Epithelial cell of umbilical artery (primary cell): ENCODE data around the gene SIRT4. TPM values are rescaled to one million over a fixed set of nuclear protein-coding genes. Genes with fewer than 3 reads are reported as not detected.

Experiments
- total RNA-seq: library from RNA; depleted of rRNA; stranded (reverse); fragments of >200 nt; gene quantifications from 2 replicates; pipeline ENCODE4 v1.2.3, GENCODE V29; 2014

Gene SIRT4
- 1.3 and 2.6 TPM in 2 replicates for total RNA-seq

GRCh38 chr12:120301962-120302815 lies at the start of gene SIRT4:
Gene SIRT4 (plus strand): TSS chr12:120302321. CDS start chr12:120303562, 1,241 bp downstream.

GRCh38 chr12:120265473-120266179 lies 36.5 kb upstream of the SIRT4 start, which contains the start of gene PXN:
Gene PXN (minus strand): TSS chr12:120265730. CDS start chr12:120265629, 101 bp downstream.

GRCh38 chr12:120292661-120293531 lies 9.2 kb upstream of the SIRT4 start, which contains the start of gene RNU4-1:
Gene RNU4-1 (minus strand): TSS chr12:120293237.

GRCh38 chr12:120327593-120327992 lies 25.5 kb downstream of the SIRT4 start, which contains the start of gene PLA2G1B:
Gene PLA2G1B (minus strand): TSS chr12:120327779. CDS start chr12:120327753, 26 bp downstream.

Other genes starting within 250 kb of the SIRT4 start
- gene RAB35, start 185.6 kb upstream of the SIRT4 start, total RNA-seq: 35.7 and 42.2 TPM in 2 replicates
- gene GCN1, start 107.6 kb upstream of the SIRT4 start, total RNA-seq: 54.0 and 79.3 TPM in 2 replicates
- 1,981 and 4,006 TPM in 2 replicates for gene RPLP0, start 101.2 kb upstream of the SIRT4 start, total RNA-seq
- 33.7 and 36.7 TPM in 2 replicates for gene PXN, start 36.6 kb upstream of the SIRT4 start, total RNA-seq
- under 0.01 TPM in 2 replicates for gene RNU4-2, start 10.4 kb upstream of the SIRT4 start, total RNA-seq
- gene RNU4-1, start 9.1 kb upstream of the SIRT4 start, total RNA-seq: under 0.01 TPM in 2 replicates
- gene PLA2G1B, start 25.5 kb downstream of the SIRT4 start, total RNA-seq: not detected in 2 replicates
- gene MSI1, start 66.8 kb downstream of the SIRT4 start, total RNA-seq: not detected in 2 replicates
- gene COX6A1, start 135.8 kb downstream of the SIRT4 start, total RNA-seq: 374 and 634 TPM in 2 replicates
- 56.4 and 58.5 TPM in 2 replicates for gene TRIAP1, start 144.1 kb downstream of the SIRT4 start, total RNA-seq
- 21.1 and 24.5 TPM in 2 replicates for gene GATC, start 144.1 kb downstream of the SIRT4 start, total RNA-seq
- 337 and 355 TPM in 2 replicates for gene SRSF9, start 167.4 kb downstream of the SIRT4 start, total RNA-seq
- gene DYNLL1, start 193.8 kb downstream of the SIRT4 start, total RNA-seq: 324 and 483 TPM in 2 replicates
- gene COQ5, start 226.8 kb downstream of the SIRT4 start, total RNA-seq: 34.8 and 51.8 TPM in 2 replicates
- 67.5 and 107 TPM in 2 replicates for gene RNF10, start 232.0 kb downstream of the SIRT4 start, total RNA-seq